HepG2 (cell line): Measurements from ENCODE around the gene IQGAP2. TPM values are rescaled to one million over a fixed set of nuclear protein-coding genes. Genes with fewer than 3 reads are reported as not detected.

Source experiments
- CBFB ChIP-seq: sonication (generic); formaldehyde crosslinking; IDR thresholded peaks from 2 replicates; pipeline ENCODE4 v1.4.0; 2020; ENCODE audit warnings: missing genetic modification reagents
- ELF4 ChIP-seq: sonication (generic); formaldehyde crosslinking; IDR thresholded peaks from 2 replicates; pipeline ENCODE4 v1.5.0; 2020; ENCODE audit warnings: missing genetic modification reagents, mild to moderate bottlenecking, moderate library complexity, borderline replicate concordance
- ETV5 ChIP-seq: IDR thresholded peaks from 2 replicates; pipeline ENCODE4 v1.6.1; 2018; ENCODE audit warnings: missing biosample characterization, missing genetic modification reagents, inconsistent platforms, borderline replicate concordance
- PHF8 ChIP-seq: sonication (generic); formaldehyde crosslinking; IDR thresholded peaks from 2 replicates; pipeline ENCODE4 v1.5.0; 2020; ENCODE audit warnings: missing genetic modification reagents
- SMAD3 ChIP-seq: sonication (generic); formaldehyde crosslinking; IDR thresholded peaks from 2 replicates; pipeline ENCODE4 v1.4.0; 2020; ENCODE audit warnings: missing genetic modification reagents
- SMAD9 ChIP-seq: sonication (generic); formaldehyde crosslinking; IDR thresholded peaks from 2 replicates; pipeline ENCODE4 v1.5.1; 2020; ENCODE audit warnings: mild to moderate bottlenecking, missing genetic modification reagents
- SPEN ChIP-seq: sonication (generic); formaldehyde crosslinking; IDR thresholded peaks from 2 replicates; pipeline ENCODE4 v1.5.1; 2020; ENCODE audit warnings: low read depth, mild to moderate bottlenecking, missing genetic modification reagents
- ZKSCAN8 ChIP-seq: IDR thresholded peaks from 2 replicates; pipeline ENCODE4 v1.6.1; 2016; ENCODE audit warnings: borderline replicate concordance, missing genetic modification reagents, missing compliant biosample characterization
- ZNF451 ChIP-seq: sonication (generic); formaldehyde crosslinking; IDR thresholded peaks from 2 replicates; pipeline ENCODE4 v1.5.0; 2020; ENCODE audit warnings: mild to moderate bottlenecking, missing genetic modification reagents
- ZNF839 ChIP-seq: sonication (generic); formaldehyde crosslinking; IDR thresholded peaks from 2 replicates; pipeline ENCODE4 v1.4.0; 2020; ENCODE audit warnings: missing genetic modification reagents, mild to moderate bottlenecking, borderline replicate concordance
- polyA plus RNA-seq, 8 experiments: library from polyadenylated mRNA; depleted of rRNA in 3 of 8; stranded (reverse) in 7 of 8; unstranded in 1 of 8; fragments of >200 nt; fragmentation: Illumina TruSeq in 4 of 8; extraction: Trizol in 4 of 8; gene quantifications; 2 replicates each; pipeline versions ENCODE4 v1.2.1 to v1.2.3, GENCODE V29; 2011 to 2016; ENCODE audit warnings: low read depth in 4 of 8, missing spikeins in 1 of 8, mixed read lengths in 1 of 8; ENCODE audit not compliant: insufficient read depth in 1 of 8
- total RNA-seq, 5 experiments: library from RNA; depleted of rRNA; stranded (reverse); fragments of >200 nt; fragmentation: Illumina TruSeq; extraction: Trizol; gene quantifications; 2 replicates each; pipeline ENCODE4 v1.2.3, GENCODE V29; 2016; ENCODE audit warnings: low read depth in 1 of 5
- TF ChIP-seq, protein P1 (sequence below): sonication (generic); formaldehyde crosslinking; IDR thresholded peaks from 2 replicates; pipeline ENCODE4 v1.8.1; 2023; ENCODE audit warnings: missing genetic modification reagents, inconsistent platforms, borderline replicate concordance
- TF ChIP-seq, protein P2 (sequence below): conservative IDR thresholded peaks from 2 replicates; pipeline ENCODE4 v1.6.1; 2018; ENCODE audit warnings: missing genetic modification reagents
- TF ChIP-seq, protein P3 (sequence below): sonication (generic); formaldehyde crosslinking; conservative IDR thresholded peaks from 2 replicates; pipeline ENCODE4 v1.4.0; 2020; ENCODE audit warnings: missing genetic modification reagents
- TF ChIP-seq, protein P4 (sequence below), 2 experiments: sonication (generic) in 1 of 2; formaldehyde crosslinking in 1 of 2; IDR thresholded peaks; 2 replicates each; pipeline versions ENCODE4 v1.4.0 to v1.6.1; 2018 to 2020; ENCODE audit warnings: missing genetic modification reagents in 2 of 2, borderline replicate concordance in 1 of 2, low read depth in 1 of 2, mild to moderate bottlenecking in 1 of 2, missing biosample characterization in 1 of 2
- TF ChIP-seq, protein P5 (sequence below): sonication (generic); formaldehyde crosslinking; IDR thresholded peaks from 2 replicates; pipeline ENCODE4 v1.5.0; 2020; ENCODE audit warnings: mild to moderate bottlenecking, missing genetic modification reagents, moderate library complexity
- TF ChIP-seq, protein P6 (sequence below): sonication (generic); formaldehyde crosslinking; conservative IDR thresholded peaks from 2 replicates; pipeline ENCODE4 v1.4.0; 2020; ENCODE audit warnings: mild to moderate bottlenecking, missing genetic modification reagents, moderate library complexity

Gene IQGAP2
- total and polyA plus RNA-seq, 2 of the 13 experiments (the other 11 are each of a cell fraction or from before 2014, with no cell fraction given): 35.2 to 83.3 TPM

DNA sequence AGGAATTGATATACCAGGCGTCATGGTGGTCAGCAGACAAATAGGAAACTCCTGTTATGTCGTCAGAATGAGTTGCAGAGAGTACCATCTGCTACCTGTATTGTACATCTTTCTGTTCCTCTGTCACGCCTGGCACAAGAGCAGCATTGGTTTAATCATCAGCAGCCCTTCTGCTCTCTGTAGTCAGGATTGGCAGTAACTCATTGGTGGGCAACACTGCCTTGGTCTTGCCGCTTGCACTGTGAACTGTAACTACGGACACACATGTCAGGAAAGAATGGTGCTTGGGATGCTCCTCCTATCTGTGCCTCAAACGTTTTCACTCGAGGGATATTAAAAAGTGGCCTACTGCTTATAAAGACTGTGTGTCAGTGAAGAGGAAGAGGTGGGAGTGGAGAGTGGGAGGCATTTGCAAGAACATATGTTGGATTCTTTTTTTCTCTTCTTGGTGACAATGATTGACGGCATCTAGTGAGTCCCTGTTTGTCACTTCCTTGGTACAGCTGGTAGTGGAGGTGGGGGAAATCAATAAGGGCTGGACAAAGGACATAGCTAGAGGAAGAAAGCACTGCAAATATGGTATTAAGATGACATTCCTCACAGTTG lies 143.5 kb downstream of the IQGAP2 start (continued):
- TF ChIP-seq, protein P1, sequence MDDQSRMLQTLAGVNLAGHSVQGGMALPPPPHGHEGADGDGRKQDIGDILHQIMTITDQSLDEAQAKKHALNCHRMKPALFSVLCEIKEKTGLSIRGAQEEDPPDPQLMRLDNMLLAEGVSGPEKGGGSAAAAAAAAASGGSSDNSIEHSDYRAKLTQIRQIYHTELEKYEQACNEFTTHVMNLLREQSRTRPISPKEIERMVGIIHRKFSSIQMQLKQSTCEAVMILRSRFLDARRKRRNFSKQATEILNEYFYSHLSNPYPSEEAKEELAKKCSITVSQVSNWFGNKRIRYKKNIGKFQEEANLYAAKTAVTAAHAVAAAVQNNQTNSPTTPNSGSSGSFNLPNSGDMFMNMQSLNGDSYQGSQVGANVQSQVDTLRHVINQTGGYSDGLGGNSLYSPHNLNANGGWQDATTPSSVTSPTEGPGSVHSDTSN (CRISPR knock-in tag): no peak
- TF ChIP-seq, protein P2, sequence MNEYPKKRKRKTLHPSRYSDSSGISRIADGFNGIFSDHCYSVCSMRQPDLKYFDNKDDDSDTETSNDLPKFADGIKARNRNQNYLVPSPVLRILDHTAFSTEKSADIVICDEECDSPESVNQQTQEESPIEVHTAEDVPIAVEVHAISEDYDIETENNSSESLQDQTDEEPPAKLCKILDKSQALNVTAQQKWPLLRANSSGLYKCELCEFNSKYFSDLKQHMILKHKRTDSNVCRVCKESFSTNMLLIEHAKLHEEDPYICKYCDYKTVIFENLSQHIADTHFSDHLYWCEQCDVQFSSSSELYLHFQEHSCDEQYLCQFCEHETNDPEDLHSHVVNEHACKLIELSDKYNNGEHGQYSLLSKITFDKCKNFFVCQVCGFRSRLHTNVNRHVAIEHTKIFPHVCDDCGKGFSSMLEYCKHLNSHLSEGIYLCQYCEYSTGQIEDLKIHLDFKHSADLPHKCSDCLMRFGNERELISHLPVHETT (CRISPR knock-in tag): no peak
- TF ChIP-seq ZNF451 (CRISPR knock-in tag) (no peak), SMAD9 (CRISPR knock-in tag) (no peak), ZKSCAN8 (CRISPR knock-in tag) (no peak), PHF8 (CRISPR knock-in tag) (no peak), ETV5 (CRISPR knock-in tag) (peak; percentile 52; the same call in 1 of the 2 replicates), ELF4 (no peak), CBFB (CRISPR knock-in tag) (no peak), ZNF839 (CRISPR knock-in tag) (no peak), SPEN (CRISPR knock-in tag) (no peak), SMAD3 (CRISPR knock-in tag) (no peak)
- TF ChIP-seq, protein P3, sequence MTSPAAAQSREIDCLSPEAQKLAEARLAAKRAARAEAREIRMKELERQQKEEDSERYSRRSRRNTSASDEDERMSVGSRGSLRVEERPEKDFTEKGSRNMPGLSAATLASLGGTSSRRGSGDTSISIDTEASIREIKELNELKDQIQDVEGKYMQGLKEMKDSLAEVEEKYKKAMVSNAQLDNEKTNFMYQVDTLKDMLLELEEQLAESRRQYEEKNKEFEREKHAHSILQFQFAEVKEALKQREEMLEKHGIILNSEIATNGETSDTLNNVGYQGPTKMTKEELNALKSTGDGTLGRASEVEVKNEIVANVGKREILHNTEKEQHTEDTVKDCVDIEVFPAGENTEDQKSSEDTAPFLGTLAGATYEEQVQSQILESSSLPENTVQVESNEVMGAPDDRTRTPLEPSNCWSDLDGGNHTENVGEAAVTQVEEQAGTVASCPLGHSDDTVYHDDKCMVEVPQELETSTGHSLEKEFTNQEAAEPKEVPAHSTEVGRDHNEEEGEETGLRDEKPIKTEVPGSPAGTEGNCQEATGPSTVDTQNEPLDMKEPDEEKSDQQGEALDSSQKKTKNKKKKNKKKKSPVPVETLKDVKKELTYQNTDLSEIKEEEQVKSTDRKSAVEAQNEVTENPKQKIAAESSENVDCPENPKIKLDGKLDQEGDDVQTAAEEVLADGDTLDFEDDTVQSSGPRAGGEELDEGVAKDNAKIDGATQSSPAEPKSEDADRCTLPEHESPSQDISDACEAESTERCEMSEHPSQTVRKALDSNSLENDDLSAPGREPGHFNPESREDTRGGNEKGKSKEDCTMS (CRISPR knock-in tag): no peak
- TF ChIP-seq, protein P4, sequence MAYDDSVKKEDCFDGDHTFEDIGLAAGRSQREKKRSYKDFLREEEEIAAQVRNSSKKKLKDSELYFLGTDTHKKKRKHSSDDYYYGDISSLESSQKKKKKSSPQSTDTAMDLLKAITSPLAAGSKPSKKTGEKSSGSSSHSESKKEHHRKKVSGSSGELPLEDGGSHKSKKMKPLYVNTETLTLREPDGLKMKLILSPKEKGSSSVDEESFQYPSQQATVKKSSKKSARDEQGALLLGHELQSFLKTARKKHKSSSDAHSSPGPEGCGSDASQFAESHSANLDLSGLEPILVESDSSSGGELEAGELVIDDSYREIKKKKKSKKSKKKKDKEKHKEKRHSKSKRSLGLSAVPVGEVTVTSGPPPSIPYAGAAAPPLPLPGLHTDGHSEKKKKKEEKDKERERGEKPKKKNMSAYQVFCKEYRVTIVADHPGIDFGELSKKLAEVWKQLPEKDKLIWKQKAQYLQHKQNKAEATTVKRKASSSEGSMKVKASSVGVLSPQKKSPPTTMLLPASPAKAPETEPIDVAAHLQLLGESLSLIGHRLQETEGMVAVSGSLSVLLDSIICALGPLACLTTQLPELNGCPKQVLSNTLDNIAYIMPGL (CRISPR knock-in tag; IDR thresholded peaks at IDR 0.05; ENCODE audit: borderline replicate concordance in 1 of 2, low read depth in 1 of 2): no peak
- TF ChIP-seq, protein P5, sequence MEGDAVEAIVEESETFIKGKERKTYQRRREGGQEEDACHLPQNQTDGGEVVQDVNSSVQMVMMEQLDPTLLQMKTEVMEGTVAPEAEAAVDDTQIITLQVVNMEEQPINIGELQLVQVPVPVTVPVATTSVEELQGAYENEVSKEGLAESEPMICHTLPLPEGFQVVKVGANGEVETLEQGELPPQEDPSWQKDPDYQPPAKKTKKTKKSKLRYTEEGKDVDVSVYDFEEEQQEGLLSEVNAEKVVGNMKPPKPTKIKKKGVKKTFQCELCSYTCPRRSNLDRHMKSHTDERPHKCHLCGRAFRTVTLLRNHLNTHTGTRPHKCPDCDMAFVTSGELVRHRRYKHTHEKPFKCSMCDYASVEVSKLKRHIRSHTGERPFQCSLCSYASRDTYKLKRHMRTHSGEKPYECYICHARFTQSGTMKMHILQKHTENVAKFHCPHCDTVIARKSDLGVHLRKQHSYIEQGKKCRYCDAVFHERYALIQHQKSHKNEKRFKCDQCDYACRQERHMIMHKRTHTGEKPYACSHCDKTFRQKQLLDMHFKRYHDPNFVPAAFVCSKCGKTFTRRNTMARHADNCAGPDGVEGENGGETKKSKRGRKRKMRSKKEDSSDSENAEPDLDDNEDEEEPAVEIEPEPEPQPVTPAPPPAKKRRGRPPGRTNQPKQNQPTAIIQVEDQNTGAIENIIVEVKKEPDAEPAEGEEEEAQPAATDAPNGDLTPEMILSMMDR (CRISPR knock-in tag): no peak
- TF ChIP-seq, protein P6, sequence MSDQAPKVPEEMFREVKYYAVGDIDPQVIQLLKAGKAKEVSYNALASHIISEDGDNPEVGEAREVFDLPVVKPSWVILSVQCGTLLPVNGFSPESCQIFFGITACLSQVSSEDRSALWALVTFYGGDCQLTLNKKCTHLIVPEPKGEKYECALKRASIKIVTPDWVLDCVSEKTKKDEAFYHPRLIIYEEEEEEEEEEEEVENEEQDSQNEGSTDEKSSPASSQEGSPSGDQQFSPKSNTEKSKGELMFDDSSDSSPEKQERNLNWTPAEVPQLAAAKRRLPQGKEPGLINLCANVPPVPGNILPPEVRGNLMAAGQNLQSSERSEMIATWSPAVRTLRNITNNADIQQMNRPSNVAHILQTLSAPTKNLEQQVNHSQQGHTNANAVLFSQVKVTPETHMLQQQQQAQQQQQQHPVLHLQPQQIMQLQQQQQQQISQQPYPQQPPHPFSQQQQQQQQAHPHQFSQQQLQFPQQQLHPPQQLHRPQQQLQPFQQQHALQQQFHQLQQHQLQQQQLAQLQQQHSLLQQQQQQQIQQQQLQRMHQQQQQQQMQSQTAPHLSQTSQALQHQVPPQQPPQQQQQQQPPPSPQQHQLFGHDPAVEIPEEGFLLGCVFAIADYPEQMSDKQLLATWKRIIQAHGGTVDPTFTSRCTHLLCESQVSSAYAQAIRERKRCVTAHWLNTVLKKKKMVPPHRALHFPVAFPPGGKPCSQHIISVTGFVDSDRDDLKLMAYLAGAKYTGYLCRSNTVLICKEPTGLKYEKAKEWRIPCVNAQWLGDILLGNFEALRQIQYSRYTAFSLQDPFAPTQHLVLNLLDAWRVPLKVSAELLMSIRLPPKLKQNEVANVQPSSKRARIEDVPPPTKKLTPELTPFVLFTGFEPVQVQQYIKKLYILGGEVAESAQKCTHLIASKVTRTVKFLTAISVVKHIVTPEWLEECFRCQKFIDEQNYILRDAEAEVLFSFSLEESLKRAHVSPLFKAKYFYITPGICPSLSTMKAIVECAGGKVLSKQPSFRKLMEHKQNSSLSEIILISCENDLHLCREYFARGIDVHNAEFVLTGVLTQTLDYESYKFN (CRISPR knock-in tag): peak; percentile 54
